Neuronal stem cell (in vitro differentiated cells): Measurements from ENCODE around the gene CEACAM19.
"Not testable (repeated sequence)": the region's sequence is repeated elsewhere in the genome, so short reads cannot be mapped to it uniquely, and the experiment has no call there.

ENCODE experiments used
- DNase-seq: peaks from one replicate; pipeline ENCODE4 v3.0.0-alpha.2; 2013; ENCODE audit warnings: low spot score
- H2AFZ ChIP-seq: one replicate; pipeline ENCODE4 v1.6.1; 2013; ENCODE audit warnings: mild to moderate bottlenecking, low read length, inconsistent platforms
- H2AK5ac ChIP-seq: 2 replicates; pipeline ENCODE4 v1.6.1; 2013; ENCODE audit warnings: low read depth, mild to moderate bottlenecking, inconsistent platforms, low read length, moderate library complexity, mixed read lengths
- H2BK120ac ChIP-seq: 2 replicates; pipeline ENCODE4 v1.6.1; 2013; ENCODE audit warnings: low read depth, mild to moderate bottlenecking, inconsistent platforms, low read length, moderate library complexity, mixed read lengths
- H2BK12ac ChIP-seq: one replicate; pipeline ENCODE4 v1.6.1; 2013; ENCODE audit warnings: low read length, inconsistent platforms
- H2BK15ac ChIP-seq: 2 replicates; pipeline ENCODE4 v1.6.1; 2013; ENCODE audit warnings: mild to moderate bottlenecking, low read length, inconsistent platforms, mixed read lengths
- H2BK5ac ChIP-seq: one replicate; pipeline ENCODE4 v1.6.1; 2013; ENCODE audit warnings: inconsistent platforms, mild to moderate bottlenecking, low read length, moderate library complexity
- H3K14ac ChIP-seq: one replicate; pipeline ENCODE4 v1.6.1; 2013; ENCODE audit warnings: low read length, inconsistent platforms
- H3K18ac ChIP-seq: 2 replicates; pipeline ENCODE4 v1.6.1; 2013; ENCODE audit warnings: low read length, inconsistent platforms
- H3K23ac ChIP-seq: 2 replicates; pipeline ENCODE4 v1.6.1; 2013; ENCODE audit warnings: low read depth, mild to moderate bottlenecking, mixed read lengths, low read length, inconsistent platforms; ENCODE audit not compliant: poor library complexity
- H3K27ac ChIP-seq: replicated peaks from 3 replicates; pipeline ENCODE4 v1.5.1; 2013; ENCODE audit warnings: low read length, inconsistent platforms
- H3K27me3 ChIP-seq, 3 experiments: 2 replicates each; pipeline ENCODE4 v1.6.1; 2013; ENCODE audit warnings: low read length in 3 of 3, mild to moderate bottlenecking in 2 of 3, inconsistent platforms in 1 of 3, low read depth in 1 of 3, mixed read lengths in 1 of 3, moderate library complexity in 1 of 3; ENCODE audit not compliant: control insufficient read depth in 3 of 3, insufficient read depth in 3 of 3
- H3K36me3 ChIP-seq, 2 donors: replicated peaks in 1 of 2; 2 replicates each; pipeline ENCODE4 v1.6.1; 2013; ENCODE audit warnings: low read length in 2 of 2; ENCODE audit not compliant: control insufficient read depth in 2 of 2, insufficient read depth in 2 of 2
- H3K4ac ChIP-seq: 2 replicates; pipeline ENCODE4 v1.6.1; 2013; ENCODE audit warnings: inconsistent platforms, mild to moderate bottlenecking, low read length, moderate library complexity
- H3K4me1 ChIP-seq, 2 donors: 1 replicate in 1 of 2; 2 replicates in 1 of 2; pipeline ENCODE4 v1.6.1; 2013; ENCODE audit warnings: low read length in 2 of 2, low read depth in 1 of 2; ENCODE audit not compliant: control insufficient read depth in 2 of 2, insufficient read depth in 1 of 2
- H3K4me2 ChIP-seq: one replicate; pipeline ENCODE4 v1.6.1; 2013; ENCODE audit warnings: mild to moderate bottlenecking, low read length, inconsistent platforms; ENCODE audit not compliant: insufficient read depth, poor library complexity, severe bottlenecking
- H3K4me3 ChIP-seq, 2 donors: 2 replicates each; pipeline ENCODE4 v1.5.1; 2013; ENCODE audit warnings: low read length in 2 of 2, mild to moderate bottlenecking in 2 of 2, inconsistent platforms in 1 of 2, moderate library complexity in 1 of 2
- H3K79me1 ChIP-seq: one replicate; pipeline ENCODE4 v1.6.1; 2013; ENCODE audit warnings: low read depth, mild to moderate bottlenecking, inconsistent platforms, low read length, moderate library complexity
- H3K9ac ChIP-seq: one replicate; pipeline ENCODE4 v1.6.1; 2013; ENCODE audit warnings: mild to moderate bottlenecking, low read depth, low read length, inconsistent platforms; ENCODE audit not compliant: poor library complexity
- H3K9me3 ChIP-seq, 2 donors: replicated peaks in 1 of 2; 2 replicates each; pipeline versions ENCODE3 to v1.6.1; 2013; ENCODE audit warnings: low read length in 2 of 2, mild to moderate bottlenecking in 2 of 2, inconsistent platforms in 1 of 2, low read depth in 1 of 2, mixed read lengths in 1 of 2, moderate library complexity in 1 of 2; ENCODE audit not compliant: control insufficient read depth in 2 of 2, insufficient read depth in 1 of 2
- H4K8ac ChIP-seq: one replicate; pipeline ENCODE4 v1.6.1; 2013; ENCODE audit warnings: low read depth, mild to moderate bottlenecking, inconsistent platforms, low read length, moderate library complexity
- H4K91ac ChIP-seq: one replicate; pipeline ENCODE4 v1.6.1; 2013; ENCODE audit warnings: low read length, low read depth, mild to moderate bottlenecking, inconsistent platforms; ENCODE audit not compliant: poor library complexity
- WGBS, 2 donors: extraction: QIAGEN DNeasy Blood & Tissue Kit; methylation state at CpG; one replicate each; pipeline ENCODE4 v1.1.7; 2013; ENCODE audit warnings: missing lambda C conversion rate in 2 of 2, mixed read lengths in 1 of 2; ENCODE audit not compliant: insufficient read length in 2 of 2, insufficient replicate concordance in 1 of 2; ENCODE audit errors: extremely low coverage in 2 of 2; 5-methylcytosine and 5-hydroxymethylcytosine counted together

CEACAM19 gene

GRCh38 chr19:44718441-44719261 is 47.4 kb downstream of the CEACAM19 start:
- peak overlapping the region; percentile 45 for H3K4me2 ChIP-seq
- peak overlapping the region; percentile 10 for H2AK5ac ChIP-seq
- H3K14ac ChIP-seq = no peak overlapping the region
- peak overlapping the region; percentile 13 for H2BK15ac ChIP-seq
- peak; percentile 69 for DNase-seq
- H2BK120ac ChIP-seq = peak overlapping the region; percentile 21
- no peak overlapping the region for H2BK12ac ChIP-seq
- H3K4me3 ChIP-seq = peak overlapping the region in 1 of 2 donors; percentile 1
- H3K4me1 ChIP-seq = peaks cover 9 to 11% of the 10 kb centered on the region in 2 donors
- H3K27me3 ChIP-seq = no peaks in the 10 kb centered on the region
- H2AFZ ChIP-seq = peak overlapping the region; percentile 84
- peak overlapping the region; percentile 93 for H3K18ac ChIP-seq
- H3K9ac ChIP-seq = peak overlapping the region; percentile 9
- H3K36me3 ChIP-seq = no peaks in the 10 kb centered on the region
- H4K8ac ChIP-seq = no peak overlapping the region
- H3K79me1 ChIP-seq = no peaks in the 10 kb centered on the region
- no peak overlapping the region for H4K91ac ChIP-seq
- peak overlapping the region; percentile 74 for H3K27ac ChIP-seq
- H3K23ac ChIP-seq = no peak overlapping the region
- peaks cover 6 to 8% of the 10 kb centered on the region in 2 donors for H3K9me3 ChIP-seq
- no CpG with 5 or more reads among the region's 11 CpGs for WGBS, 2 donors
- peak overlapping the region; percentile 23 for H3K4ac ChIP-seq
- H2BK5ac ChIP-seq = no peak overlapping the region

GRCh38 chr19:44719262-44719701 is 48.0 kb downstream of the CEACAM19 start:
- no peak overlapping the region for H3K23ac ChIP-seq
- no peak overlapping the region for H3K9ac ChIP-seq
- no peak overlapping the region for H2BK5ac ChIP-seq
- no peak overlapping the region for H3K4me3 ChIP-seq
- peaks cover 9 to 13% of the 10 kb centered on the region in 2 donors for H3K4me1 ChIP-seq
- H3K18ac ChIP-seq = peak overlapping the region; percentile 29
- no peak for DNase-seq
- no peak overlapping the region for H4K8ac ChIP-seq
- H3K36me3 ChIP-seq = no peaks in the 10 kb centered on the region
- no peak overlapping the region for H3K4me2 ChIP-seq
- H2BK120ac ChIP-seq = no peak overlapping the region
- H3K9me3 ChIP-seq = peaks cover 6 to 8% of the 10 kb centered on the region in 2 donors
- H3K4ac ChIP-seq = no peak overlapping the region
- H3K79me1 ChIP-seq = no peaks in the 10 kb centered on the region
- peak overlapping the region; percentile 68 for H2BK12ac ChIP-seq
- peak overlapping the region; percentile 40 for H3K27ac ChIP-seq
- no CpG with 5 or more reads among the region's 8 CpGs for whole genome bisulfite sequencing, 2 donors
- H2BK15ac ChIP-seq = peak overlapping the region; percentile 13
- H3K27me3 ChIP-seq = no peaks in the 10 kb centered on the region
- H3K14ac ChIP-seq = no peak overlapping the region
- H4K91ac ChIP-seq = no peak overlapping the region
- H2AFZ ChIP-seq = peak overlapping the region; percentile 84
- peak overlapping the region; percentile 10 for H2AK5ac ChIP-seq

GRCh38 chr19:44720396-44720795 is 49.1 kb downstream of the CEACAM19 start:
- not testable (repeated sequence) for H2AK5ac ChIP-seq, H3K79me1 ChIP-seq
- no CpG with 5 or more reads among the region's 9 CpGs for WGBS, 2 donors

GRCh38 chr19:44720945-44721344 is 49.7 kb downstream of the CEACAM19 start:
- Histone ChIP-seq H3K4ac (no peak overlapping the region), H2BK120ac (no peak overlapping the region), H3K23ac (no peak overlapping the region), H3K4me2 (no peak overlapping the region), H3K9ac (no peak overlapping the region), H3K18ac (no peak overlapping the region), H4K91ac (no peak overlapping the region), H3K14ac (no peak overlapping the region), H3K27ac (no peak overlapping the region), H3K4me1 (peaks cover 9 to 13% of the 10 kb centered on the region in 2 donors), H3K4me3 (no peak overlapping the region), H3K27me3 (peaks cover 0 to 1% (median 0%) of the 10 kb centered on the region in 3 experiments), H2AK5ac (no peak overlapping the region), H3K36me3 (no peaks in the 10 kb centered on the region), H3K9me3 (no peaks in the 10 kb centered on the region), H2AFZ (no peak overlapping the region), H2BK5ac (no peak overlapping the region), H4K8ac (no peak overlapping the region), H2BK15ac (no peak overlapping the region), H3K79me1 (no peaks in the 10 kb centered on the region), H2BK12ac (no peak overlapping the region)
- WGBS, 2 donors = no CpG with 5 or more reads among the region's 6 CpGs
- DNase-seq = no peak

More at GRCh38 chr19:44720396-44720795, 49.1 kb downstream of the CEACAM19 start:
- not testable (repeated sequence) for H4K91ac ChIP-seq, H3K27ac ChIP-seq, DNase-seq, H3K9me3 ChIP-seq, H3K36me3 ChIP-seq, H2BK15ac ChIP-seq, H3K4me3 ChIP-seq, H4K8ac ChIP-seq, H3K4me2 ChIP-seq, H3K9ac ChIP-seq, H3K27me3 ChIP-seq, H3K23ac ChIP-seq, H2BK12ac ChIP-seq, H3K4ac ChIP-seq, H3K18ac ChIP-seq, H2BK120ac ChIP-seq, H3K14ac ChIP-seq, H2BK5ac ChIP-seq, H2AFZ ChIP-seq
- H3K4me1 ChIP-seq = peaks cover 9 to 13% of the 10 kb centered on the region in 2 donors
